Measurements from ENCODE around the gene PRRG1.

- TF ChIP-seq, protein P1, sequence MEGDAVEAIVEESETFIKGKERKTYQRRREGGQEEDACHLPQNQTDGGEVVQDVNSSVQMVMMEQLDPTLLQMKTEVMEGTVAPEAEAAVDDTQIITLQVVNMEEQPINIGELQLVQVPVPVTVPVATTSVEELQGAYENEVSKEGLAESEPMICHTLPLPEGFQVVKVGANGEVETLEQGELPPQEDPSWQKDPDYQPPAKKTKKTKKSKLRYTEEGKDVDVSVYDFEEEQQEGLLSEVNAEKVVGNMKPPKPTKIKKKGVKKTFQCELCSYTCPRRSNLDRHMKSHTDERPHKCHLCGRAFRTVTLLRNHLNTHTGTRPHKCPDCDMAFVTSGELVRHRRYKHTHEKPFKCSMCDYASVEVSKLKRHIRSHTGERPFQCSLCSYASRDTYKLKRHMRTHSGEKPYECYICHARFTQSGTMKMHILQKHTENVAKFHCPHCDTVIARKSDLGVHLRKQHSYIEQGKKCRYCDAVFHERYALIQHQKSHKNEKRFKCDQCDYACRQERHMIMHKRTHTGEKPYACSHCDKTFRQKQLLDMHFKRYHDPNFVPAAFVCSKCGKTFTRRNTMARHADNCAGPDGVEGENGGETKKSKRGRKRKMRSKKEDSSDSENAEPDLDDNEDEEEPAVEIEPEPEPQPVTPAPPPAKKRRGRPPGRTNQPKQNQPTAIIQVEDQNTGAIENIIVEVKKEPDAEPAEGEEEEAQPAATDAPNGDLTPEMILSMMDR (IDR thresholded peaks at IDR 0.05), result no peak
- no peak for TF ChIP-seq POLR2AphosphoS5 (IDR thresholded peaks at IDR 0.05; ENCODE audit: low read depth, low read length)
- TF ChIP-seq, protein P2, sequence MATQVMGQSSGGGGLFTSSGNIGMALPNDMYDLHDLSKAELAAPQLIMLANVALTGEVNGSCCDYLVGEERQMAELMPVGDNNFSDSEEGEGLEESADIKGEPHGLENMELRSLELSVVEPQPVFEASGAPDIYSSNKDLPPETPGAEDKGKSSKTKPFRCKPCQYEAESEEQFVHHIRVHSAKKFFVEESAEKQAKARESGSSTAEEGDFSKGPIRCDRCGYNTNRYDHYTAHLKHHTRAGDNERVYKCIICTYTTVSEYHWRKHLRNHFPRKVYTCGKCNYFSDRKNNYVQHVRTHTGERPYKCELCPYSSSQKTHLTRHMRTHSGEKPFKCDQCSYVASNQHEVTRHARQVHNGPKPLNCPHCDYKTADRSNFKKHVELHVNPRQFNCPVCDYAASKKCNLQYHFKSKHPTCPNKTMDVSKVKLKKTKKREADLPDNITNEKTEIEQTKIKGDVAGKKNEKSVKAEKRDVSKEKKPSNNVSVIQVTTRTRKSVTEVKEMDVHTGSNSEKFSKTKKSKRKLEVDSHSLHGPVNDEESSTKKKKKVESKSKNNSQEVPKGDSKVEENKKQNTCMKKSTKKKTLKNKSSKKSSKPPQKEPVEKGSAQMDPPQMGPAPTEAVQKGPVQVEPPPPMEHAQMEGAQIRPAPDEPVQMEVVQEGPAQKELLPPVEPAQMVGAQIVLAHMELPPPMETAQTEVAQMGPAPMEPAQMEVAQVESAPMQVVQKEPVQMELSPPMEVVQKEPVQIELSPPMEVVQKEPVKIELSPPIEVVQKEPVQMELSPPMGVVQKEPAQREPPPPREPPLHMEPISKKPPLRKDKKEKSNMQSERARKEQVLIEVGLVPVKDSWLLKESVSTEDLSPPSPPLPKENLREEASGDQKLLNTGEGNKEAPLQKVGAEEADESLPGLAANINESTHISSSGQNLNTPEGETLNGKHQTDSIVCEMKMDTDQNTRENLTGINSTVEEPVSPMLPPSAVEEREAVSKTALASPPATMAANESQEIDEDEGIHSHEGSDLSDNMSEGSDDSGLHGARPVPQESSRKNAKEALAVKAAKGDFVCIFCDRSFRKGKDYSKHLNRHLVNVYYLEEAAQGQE (IDR thresholded peaks at IDR 0.05; ENCODE audit: insufficient read depth in 1 of 2, low read depth in 2 of 2, low read length in 1 of 2), result no peak
Observed at GRCh38 chrX:37487271-37487670, 138.1 kb downstream of the PRRG1 start.
